HepG2 (cell line): ENCODE measurements around the gene TIA1. TPM values are rescaled to one million over a fixed set of nuclear protein-coding genes. Genes with fewer than 3 reads are reported as not detected.

Source experiments
- AKAP8 ChIP-seq: sonication (generic); formaldehyde crosslinking; IDR thresholded peaks from 2 replicates; pipeline ENCODE4 v1.5.1; 2020; ENCODE audit warnings: mild to moderate bottlenecking, missing genetic modification reagents
- EP300 ChIP-seq, 3 experiments: sonication (generic) in 1 of 3; formaldehyde crosslinking in 1 of 3; IDR thresholded peaks; 2 replicates each; pipeline versions ENCODE4 v1.5.1 to v1.6.1; 2011 to 2020; ENCODE audit warnings: low read depth in 2 of 3, low read length in 2 of 3, borderline replicate concordance in 1 of 3, improper control_type of control experiment in 1 of 3, mild to moderate bottlenecking in 1 of 3, missing genetic modification reagents in 1 of 3, moderate library complexity in 1 of 3
- IRX3 ChIP-seq: sonication (generic); formaldehyde crosslinking; IDR thresholded peaks from 2 replicates; pipeline ENCODE4 v1.8.1; 2023; ENCODE audit warnings: mild to moderate bottlenecking, low read depth, missing genetic modification reagents, borderline replicate concordance
- ISL2 ChIP-seq: sonication (generic); formaldehyde crosslinking; IDR thresholded peaks from 2 replicates; pipeline ENCODE4 v1.5.0; 2020; ENCODE audit warnings: missing genetic modification reagents
- JDP2 ChIP-seq: sonication (generic); formaldehyde crosslinking; IDR thresholded peaks from 2 replicates; pipeline ENCODE4 v1.8.1; 2022; ENCODE audit warnings: missing genetic modification reagents, borderline replicate concordance
- KLF12 ChIP-seq: sonication (generic); formaldehyde crosslinking; IDR thresholded peaks from 2 replicates; pipeline ENCODE4 v1.4.0; 2020; ENCODE audit warnings: missing genetic modification reagents, borderline replicate concordance
- REL ChIP-seq: sonication (generic); formaldehyde crosslinking; conservative IDR thresholded peaks from 2 replicates; pipeline ENCODE4 v1.8.0; 2022; ENCODE audit warnings: mild to moderate bottlenecking, missing genetic modification reagents, moderate library complexity
- SSRP1 ChIP-seq: IDR thresholded peaks from 2 replicates; pipeline ENCODE4 v1.6.1; 2016; ENCODE audit warnings: control low read depth
- TCF7 ChIP-seq: sonication (generic); IDR thresholded peaks from 2 replicates; pipeline ENCODE4 v1.6.1; 2016; ENCODE audit warnings: antibody characterized with exemption, low read depth
- ZBTB38 ChIP-seq: sonication (generic); formaldehyde crosslinking; IDR thresholded peaks from 2 replicates; pipeline ENCODE4 v1.5.1; 2020; ENCODE audit warnings: mild to moderate bottlenecking, missing genetic modification reagents
- ZNF256 ChIP-seq: sonication (generic); formaldehyde crosslinking; conservative IDR thresholded peaks from 2 replicates; pipeline ENCODE4 v1.4.0; 2020; ENCODE audit warnings: missing genetic modification reagents
- ZNF547 ChIP-seq: sonication (generic); formaldehyde crosslinking; IDR thresholded peaks from 2 replicates; pipeline ENCODE4 v1.5.1; 2020; ENCODE audit warnings: mild to moderate bottlenecking, missing genetic modification reagents
- ZNF775 ChIP-seq: sonication (generic); formaldehyde crosslinking; IDR thresholded peaks from 2 replicates; pipeline ENCODE4 v1.4.0; 2020; ENCODE audit warnings: missing genetic modification reagents, mild to moderate bottlenecking, moderate library complexity, borderline replicate concordance
- polyA plus RNA-seq, 8 experiments: library from polyadenylated mRNA; depleted of rRNA in 3 of 8; stranded (reverse) in 7 of 8; unstranded in 1 of 8; fragments of >200 nt; fragmentation: Illumina TruSeq in 4 of 8; extraction: Trizol in 4 of 8; gene quantifications; 2 replicates each; pipeline versions ENCODE4 v1.2.1 to v1.2.3, GENCODE V29; 2011 to 2016; ENCODE audit warnings: low read depth in 4 of 8, missing spikeins in 1 of 8, mixed read lengths in 1 of 8; ENCODE audit not compliant: insufficient read depth in 1 of 8
- total RNA-seq, 5 experiments: library from RNA; depleted of rRNA; stranded (reverse); fragments of >200 nt; fragmentation: Illumina TruSeq; extraction: Trizol; gene quantifications; 2 replicates each; pipeline ENCODE4 v1.2.3, GENCODE V29; 2016; ENCODE audit warnings: low read depth in 1 of 5
- TF ChIP-seq, protein P1 (sequence below): sonication (generic); formaldehyde crosslinking; IDR thresholded peaks from 2 replicates; pipeline ENCODE4 v1.5.1; 2020; ENCODE audit warnings: mild to moderate bottlenecking, missing genetic modification reagents
- TF ChIP-seq, protein P2 (sequence below): sonication (generic); formaldehyde crosslinking; IDR thresholded peaks from 2 replicates; pipeline ENCODE4 v1.8.0; 2022; ENCODE audit warnings: mild to moderate bottlenecking, missing genetic modification reagents
- TF ChIP-seq, protein P3 (sequence below): sonication (generic); formaldehyde crosslinking; IDR thresholded peaks from 2 replicates; pipeline ENCODE4 v1.4.0; 2020; ENCODE audit warnings: missing genetic modification reagents
- TF ChIP-seq, protein P4 (sequence below): sonication (generic); formaldehyde crosslinking; IDR thresholded peaks from 2 replicates; pipeline ENCODE4 v1.4.0; 2020; ENCODE audit warnings: missing genetic modification reagents, borderline replicate concordance

Gene TIA1
- total and polyA plus RNA-seq, 2 of the 13 experiments (the other 11 are each of a cell fraction or from before 2014, with no cell fraction given): 209 to 319 TPM

DNA sequence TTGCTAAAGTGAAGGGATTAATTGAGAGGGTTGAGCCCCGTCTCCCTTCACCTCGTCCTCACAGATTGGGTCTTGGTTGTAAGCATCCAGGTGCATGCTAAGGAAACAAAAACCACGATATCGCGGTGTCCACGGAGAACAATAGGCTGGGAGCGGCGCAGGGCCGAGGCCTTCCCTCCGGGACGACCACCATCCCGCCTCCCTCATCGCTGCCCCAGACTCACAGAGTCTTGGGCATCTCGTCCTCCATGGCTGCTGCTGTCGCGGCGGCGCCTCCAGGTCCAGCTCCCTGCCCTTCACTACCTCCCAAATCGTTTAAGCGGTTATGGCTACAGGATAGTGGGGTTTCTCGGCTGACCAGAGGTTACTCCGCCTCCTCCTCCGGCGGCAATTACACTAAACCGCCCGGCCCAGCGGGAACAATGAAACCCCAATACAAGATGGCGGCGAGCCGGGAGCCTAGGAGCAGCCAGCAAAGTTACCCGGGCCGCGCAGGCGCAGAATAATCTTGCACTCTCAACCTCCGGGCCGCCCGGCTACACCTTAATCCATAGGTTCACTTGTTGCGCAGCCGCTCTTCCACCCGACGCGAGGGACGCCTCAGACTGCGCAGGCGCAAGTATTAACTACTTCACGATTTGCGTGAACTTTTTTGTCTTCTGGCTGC lies at the start of gene TIA1 (continued):
- TF ChIP-seq, protein P1, sequence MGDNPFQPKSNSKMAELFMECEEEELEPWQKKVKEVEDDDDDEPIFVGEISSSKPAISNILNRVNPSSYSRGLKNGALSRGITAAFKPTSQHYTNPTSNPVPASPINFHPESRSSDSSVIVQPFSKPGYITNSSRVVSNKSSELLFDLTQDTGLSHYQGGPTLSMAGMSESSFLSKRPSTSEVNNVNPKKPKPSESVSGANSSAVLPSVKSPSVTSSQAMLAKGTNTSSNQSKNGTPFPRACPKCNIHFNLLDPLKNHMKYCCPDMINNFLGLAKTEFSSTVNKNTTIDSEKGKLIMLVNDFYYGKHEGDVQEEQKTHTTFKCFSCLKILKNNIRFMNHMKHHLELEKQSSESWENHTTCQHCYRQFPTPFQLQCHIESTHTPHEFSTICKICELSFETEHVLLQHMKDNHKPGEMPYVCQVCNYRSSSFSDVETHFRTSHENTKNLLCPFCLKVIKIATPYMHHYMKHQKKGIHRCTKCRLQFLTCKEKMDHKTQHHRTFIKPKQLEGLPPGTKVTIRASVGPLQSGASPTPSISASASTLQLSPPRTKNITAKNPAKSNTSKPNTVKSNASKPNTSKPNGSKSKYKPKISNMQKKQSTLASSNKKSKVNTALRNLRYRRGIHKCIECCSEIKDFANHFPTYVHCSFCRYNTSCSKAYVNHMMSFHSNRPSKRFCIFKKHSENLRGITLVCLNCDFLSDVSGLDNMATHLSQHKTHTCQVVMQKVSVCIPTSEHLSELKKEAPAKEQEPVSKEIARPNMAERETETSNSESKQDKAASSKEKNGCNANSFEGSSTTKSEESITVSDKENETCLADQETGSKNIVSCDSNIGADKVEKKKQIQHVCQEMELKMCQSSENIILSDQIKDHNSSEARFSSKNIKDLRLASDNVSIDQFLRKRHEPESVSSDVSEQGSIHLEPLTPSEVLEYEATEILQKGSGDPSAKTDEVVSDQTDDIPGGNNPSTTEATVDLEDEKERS (CRISPR knock-in tag): no peak; the same call in 1 of the 2 replicates
- peak; percentile 90 for TF ChIP-seq ZBTB38 (CRISPR knock-in tag)
- TF ChIP-seq AKAP8 (CRISPR knock-in tag): peak; percentile 95
- no peak for TF ChIP-seq ZNF775
- no peak for TF ChIP-seq KLF12
- TF ChIP-seq, protein P2, sequence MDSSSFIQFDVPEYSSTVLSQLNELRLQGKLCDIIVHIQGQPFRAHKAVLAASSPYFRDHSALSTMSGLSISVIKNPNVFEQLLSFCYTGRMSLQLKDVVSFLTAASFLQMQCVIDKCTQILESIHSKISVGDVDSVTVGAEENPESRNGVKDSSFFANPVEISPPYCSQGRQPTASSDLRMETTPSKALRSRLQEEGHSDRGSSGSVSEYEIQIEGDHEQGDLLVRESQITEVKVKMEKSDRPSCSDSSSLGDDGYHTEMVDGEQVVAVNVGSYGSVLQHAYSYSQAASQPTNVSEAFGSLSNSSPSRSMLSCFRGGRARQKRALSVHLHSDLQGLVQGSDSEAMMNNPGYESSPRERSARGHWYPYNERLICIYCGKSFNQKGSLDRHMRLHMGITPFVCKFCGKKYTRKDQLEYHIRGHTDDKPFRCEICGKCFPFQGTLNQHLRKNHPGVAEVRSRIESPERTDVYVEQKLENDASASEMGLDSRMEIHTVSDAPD (CRISPR knock-in tag): peak; percentile 61
- TF ChIP-seq, protein P3, sequence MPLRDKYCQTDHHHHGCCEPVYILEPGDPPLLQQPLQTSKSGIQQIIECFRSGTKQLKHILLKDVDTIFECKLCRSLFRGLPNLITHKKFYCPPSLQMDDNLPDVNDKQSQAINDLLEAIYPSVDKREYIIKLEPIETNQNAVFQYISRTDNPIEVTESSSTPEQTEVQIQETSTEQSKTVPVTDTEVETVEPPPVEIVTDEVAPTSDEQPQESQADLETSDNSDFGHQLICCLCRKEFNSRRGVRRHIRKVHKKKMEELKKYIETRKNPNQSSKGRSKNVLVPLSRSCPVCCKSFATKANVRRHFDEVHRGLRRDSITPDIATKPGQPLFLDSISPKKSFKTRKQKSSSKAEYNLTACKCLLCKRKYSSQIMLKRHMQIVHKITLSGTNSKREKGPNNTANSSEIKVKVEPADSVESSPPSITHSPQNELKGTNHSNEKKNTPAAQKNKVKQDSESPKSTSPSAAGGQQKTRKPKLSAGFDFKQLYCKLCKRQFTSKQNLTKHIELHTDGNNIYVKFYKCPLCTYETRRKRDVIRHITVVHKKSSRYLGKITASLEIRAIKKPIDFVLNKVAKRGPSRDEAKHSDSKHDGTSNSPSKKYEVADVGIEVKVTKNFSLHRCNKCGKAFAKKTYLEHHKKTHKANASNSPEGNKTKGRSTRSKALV (CRISPR knock-in tag): no peak
- peak in 1 of 2 experiments; percentile 54; a peak in 1 of 4 replicates for TF ChIP-seq EP300 (IDR thresholded peaks at IDR 0.05; ENCODE audit: low read depth in 2 of 2, low read length in 2 of 2)
- peak; percentile 67 for TF ChIP-seq EP300 (CRISPR knock-in tag; IDR thresholded peaks at IDR 0.05; ENCODE audit: borderline replicate concordance)
- TF ChIP-seq TCF7: no peak
- TF ChIP-seq JDP2 (CRISPR knock-in tag): 0 out of 2 replicates have a peak, but pooled peaks have one; percentile 15
- TF ChIP-seq, protein P4, sequence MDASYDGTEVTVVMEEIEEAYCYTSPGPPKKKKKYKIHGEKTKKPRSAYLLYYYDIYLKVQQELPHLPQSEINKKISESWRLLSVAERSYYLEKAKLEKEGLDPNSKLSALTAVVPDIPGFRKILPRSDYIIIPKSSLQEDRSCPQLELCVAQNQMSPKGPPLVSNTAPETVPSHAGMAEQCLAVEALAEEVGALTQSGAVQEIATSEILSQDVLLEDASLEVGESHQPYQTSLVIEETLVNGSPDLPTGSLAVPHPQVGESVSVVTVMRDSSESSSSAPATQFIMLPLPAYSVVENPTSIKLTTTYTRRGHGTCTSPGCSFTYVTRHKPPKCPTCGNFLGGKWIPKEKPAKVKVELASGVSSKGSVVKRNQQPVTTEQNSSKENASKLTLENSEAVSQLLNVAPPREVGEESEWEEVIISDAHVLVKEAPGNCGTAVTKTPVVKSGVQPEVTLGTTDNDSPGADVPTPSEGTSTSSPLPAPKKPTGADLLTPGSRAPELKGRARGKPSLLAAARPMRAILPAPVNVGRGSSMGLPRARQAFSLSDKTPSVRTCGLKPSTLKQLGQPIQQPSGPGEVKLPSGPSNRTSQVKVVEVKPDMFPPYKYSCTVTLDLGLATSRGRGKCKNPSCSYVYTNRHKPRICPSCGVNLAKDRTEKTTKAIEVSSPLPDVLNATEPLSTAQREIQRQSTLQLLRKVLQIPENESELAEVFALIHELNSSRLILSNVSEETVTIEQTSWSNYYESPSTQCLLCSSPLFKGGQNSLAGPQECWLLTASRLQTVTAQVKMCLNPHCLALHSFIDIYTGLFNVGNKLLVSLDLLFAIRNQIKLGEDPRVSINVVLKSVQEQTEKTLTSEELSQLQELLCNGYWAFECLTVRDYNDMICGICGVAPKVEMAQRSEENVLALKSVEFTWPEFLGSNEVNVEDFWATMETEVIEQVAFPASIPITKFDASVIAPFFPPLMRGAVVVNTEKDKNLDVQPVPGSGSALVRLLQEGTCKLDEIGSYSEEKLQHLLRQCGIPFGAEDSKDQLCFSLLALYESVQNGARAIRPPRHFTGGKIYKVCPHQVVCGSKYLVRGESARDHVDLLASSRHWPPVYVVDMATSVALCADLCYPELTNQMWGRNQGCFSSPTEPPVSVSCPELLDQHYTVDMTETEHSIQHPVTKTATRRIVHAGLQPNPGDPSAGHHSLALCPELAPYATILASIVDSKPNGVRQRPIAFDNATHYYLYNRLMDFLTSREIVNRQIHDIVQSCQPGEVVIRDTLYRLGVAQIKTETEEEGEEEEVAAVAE: 0 out of 2 replicates have a peak, but pooled peaks have one; percentile 13
- TF ChIP-seq ZNF547: peak; percentile 93
- no peak for TF ChIP-seq REL (CRISPR knock-in tag)
- TF ChIP-seq ISL2: peak; percentile 36; the same call in 1 of the 2 replicates
- TF ChIP-seq IRX3 (CRISPR knock-in tag): no peak; the same call in 1 of the 2 replicates
- no peak for TF ChIP-seq ZNF256 (CRISPR knock-in tag)
- no peak; the same call in 1 of the 2 replicates for TF ChIP-seq SSRP1 (CRISPR knock-in tag)
